ENCODE measurements around the gene UVRAG. TPM values are rescaled to one million over a fixed set of nuclear protein-coding genes. Genes with fewer than 3 reads are reported as not detected.

UVRAG gene
- total and polyA plus RNA-seq, 2 of the 4 experiments (the other 2 are of a cell fraction), result 5.6 to 10.9 TPM

- H3K36me3 ChIP-seq (ENCODE audit: control insufficient read depth, insufficient read depth, low read length), result no peaks in the 10 kb centered on the region
- H4K8ac ChIP-seq (ENCODE audit: low read depth in 2 of 2, low read length in 2 of 2), result no peak overlapping the region
- H2BK20ac ChIP-seq (ENCODE audit: low read depth, low read length), result no peak overlapping the region
- no peaks in the 10 kb centered on the region for H3K27me3 ChIP-seq (ENCODE audit: control insufficient read depth, insufficient read depth, low read length)
- H4K91ac ChIP-seq (ENCODE audit: insufficient read depth, low read depth, low read length), result no peak overlapping the region
- POLR2A ChIA-PET (ENCODE audit: unreplicated experiment), result no interaction called here
- H3K4me2 ChIP-seq (ENCODE audit: low read depth, low read length), result no peak overlapping the region
- H4K5ac ChIP-seq (ENCODE audit: low read depth, low read length), result no peak overlapping the region
- 80% methylated on average over 1 of the region's 2 CpGs; no CpG with 5 or more reads in 1 of the 2 experiments for WGBS, 2 experiments (ENCODE audit: extremely low coverage in 2 of 2, insufficient read length in 1 of 2)
- H2BK15ac ChIP-seq (ENCODE audit: low read depth, low read length), result no peak overlapping the region
- no peak overlapping the region for H3K4ac ChIP-seq (ENCODE audit: low read depth, low read length)
- dilution Hi-C loops (cut with HindIII; ENCODE audit: low sequenced_read_pairs, unreplicated experiment) (no loop called here), intact Hi-C loops (cut with micrococcal nuclease) (no loop called here), in situ Hi-C loops (cut with MboI; ENCODE audit: low sequenced_read_pairs) (no loop called here)
- H3K14ac ChIP-seq (replicated peaks; ENCODE audit: low read depth, low read length), result no peak overlapping the region
- H2BK120ac ChIP-seq (ENCODE audit: low read depth, low read length), result no peak overlapping the region
- TF ChIP-seq RCOR1 (IDR thresholded peaks at IDR 0.05; ENCODE audit: insufficient replicate concordance, low read length) (no peak), CEBPB (IDR thresholded peaks at IDR 0.05; ENCODE audit: low read depth, low read length) (no peak), RFX5 (IDR thresholded peaks at IDR 0.05; ENCODE audit: low read depth, low read length) (no peak), RAD21 (IDR thresholded peaks at IDR 0.05; ENCODE audit: low read length) (no peak), USF2 (IDR thresholded peaks at IDR 0.05; ENCODE audit: low read depth, low read length) (no peak), NFE2L2 (IDR thresholded peaks at IDR 0.05; ENCODE audit: low read depth, low read length) (no peak), MAFK (IDR thresholded peaks at IDR 0.05; ENCODE audit: low read depth, low read length) (no peak), POLR2A (IDR thresholded peaks at IDR 0.05; ENCODE audit: low read depth, low read length) (no peak), BHLHE40 (IDR thresholded peaks at IDR 0.05; ENCODE audit: low read depth, low read length) (no peak), MXI1 (IDR thresholded peaks at IDR 0.05; ENCODE audit: borderline replicate concordance, low read depth, low read length) (no peak), CHD1 (IDR thresholded peaks at IDR 0.05; ENCODE audit: low read depth, low read length) (no peak), ELK1 (IDR thresholded peaks at IDR 0.05; ENCODE audit: borderline replicate concordance, low read depth, low read length) (no peak)
- H3K4me1 ChIP-seq (ENCODE audit: control insufficient read depth, insufficient read depth, low read length), result no peaks in the 10 kb centered on the region
- H3K23ac ChIP-seq (ENCODE audit: low read depth, low read length), result no peak overlapping the region
- no peak overlapping the region for H2AFZ ChIP-seq (replicated peaks; ENCODE audit: low read length, poor library complexity)
- no peak overlapping the region for H3K56ac ChIP-seq (ENCODE audit: extremely low read depth, insufficient read depth, low read length)
- H3K9ac ChIP-seq (ENCODE audit: low read depth, low read length), result no peak overlapping the region
- BruUV-seq (replicated peaks), result no TSS peak
- H2BK5ac ChIP-seq (ENCODE audit: low read depth, low read length, poor library complexity, severe bottlenecking), result no peak overlapping the region
- no peaks in the 10 kb centered on the region for H3K79me1 ChIP-seq (ENCODE audit: low read depth in 1 of 2, low read length in 2 of 2)
- no peaks in the 10 kb centered on the region for H3K9me3 ChIP-seq (ENCODE audit: control insufficient read depth, insufficient read depth, low read length)
- no peak overlapping the region for H2AK9ac ChIP-seq (replicated peaks; ENCODE audit: low read depth, low read length, poor library complexity)
- no peak overlapping the region for H2AK5ac ChIP-seq (ENCODE audit: low read depth, low read length)
- H4K20me1 ChIP-seq (ENCODE audit: insufficient read depth, low read length), result no peaks in the 10 kb centered on the region
- no peak overlapping the region for H3K18ac ChIP-seq (ENCODE audit: low read depth, low read length)
- H3K4me3 ChIP-seq (ENCODE audit: insufficient read depth, low read depth, low read length), result no peak overlapping the region
- DNase-seq (no peak), ATAC-seq (ENCODE audit: low read depth) (no peak)
- no peaks in the 10 kb centered on the region for H3K9me1 ChIP-seq (ENCODE audit: insufficient read depth, low read length)
- CTCF ChIA-PET, result interaction anchor here (1.2 kb wide), 1 partner anchor 22 kb away, joined by 4 read pairs; no protein-coding TSS in a partner anchor
- H3K27ac ChIP-seq (ENCODE audit: insufficient read depth, low read length), result no peak overlapping the region
Observed at GRCh38 chr11:76129729-76130128, 314.7 kb downstream of the UVRAG start.

Data from IMR-90 (cell line).